ENCODE measurements around the gene KCNK10.

- no peak for TF ChIP-seq CTCF (IDR thresholded peaks at IDR 0.05)
- no peak for TF ChIP-seq EP300 (IDR thresholded peaks at IDR 0.05)
- no peak for TF ChIP-seq POLR2A (IDR thresholded peaks at IDR 0.05)
Measured at GRCh38 chr14:88154321-88154720, 168.7 kb downstream of the KCNK10 start.
